Breast epithelium (tissue), 4 donors: ENCODE data around the gene ELMOD2. TPM values are rescaled to one million over a fixed set of nuclear protein-coding genes. Genes with fewer than 3 reads are reported as not detected.
A peak's percentile ranks its signal among the peaks of the same experiment; 100 is the strongest.

Experiments
- DNase-seq, 2 donors: peaks; one replicate each; pipeline ENCODE4 v3.0.0-alpha.2; 2019; ENCODE audit warnings: low spot score in 2 of 2
- H3K27ac ChIP-seq, 2 donors: fragments of 200-600 bp; sonication (generic) in 1 of 2; one replicate each; pipeline ENCODE4 v1.5.1; 2016 to 2019; ENCODE audit warnings: mild to moderate bottlenecking in 1 of 2
- H3K27me3 ChIP-seq, 2 donors: fragments of 200-600 bp; sonication (generic) in 1 of 2; one replicate each; pipeline versions ENCODE4 v1.5.1 to v1.6.0; 2017 to 2019; ENCODE audit warnings: control low read depth in 1 of 2, mild to moderate bottlenecking in 1 of 2
- H3K36me3 ChIP-seq: fragments of 200-600 bp; one replicate; pipeline ENCODE4 v1.5.1; 2019
- H3K4me1 ChIP-seq, 2 donors: fragments of 200-600 bp; sonication (generic); one replicate each; pipeline ENCODE4 v1.5.1; 2016 to 2019; ENCODE audit warnings: control low read depth in 1 of 2
- H3K4me3 ChIP-seq, 3 donors: fragments of 200-600 bp; sonication (generic); 1 replicate in 2 of 3; 2 replicates in 1 of 3; pipeline ENCODE4 v1.5.1; 2016 to 2019; ENCODE audit warnings: mild to moderate bottlenecking in 3 of 3, moderate library complexity in 2 of 3
- H3K9me3 ChIP-seq, 2 donors: fragments of 200-600 bp; sonication (generic) in 1 of 2; one replicate each; pipeline ENCODE4 v1.5.1; 2016 to 2019; ENCODE audit warnings: control low read depth in 1 of 2
- CTCF ChIP-seq, 3 donors: fragments of 450-650 bp; IDR thresholded peaks; one replicate each; pipeline ENCODE4 v1.5.1; 2016 to 2017; ENCODE audit warnings: antibody characterized with exemption in 3 of 3, mild to moderate bottlenecking in 3 of 3, moderate library complexity in 3 of 3
- POLR2A ChIP-seq: fragments of 450-650 bp; IDR thresholded peaks from one replicate; pipeline ENCODE4 v1.6.1; 2016; ENCODE audit warnings: antibody characterized with exemption, mild to moderate bottlenecking, moderate library complexity
- POLR2AphosphoS5 ChIP-seq, 3 donors: sonication (generic); formaldehyde crosslinking; IDR thresholded peaks; one replicate each; pipeline ENCODE4 v1.6.1; 2017; ENCODE audit warnings: antibody characterized with exemption in 3 of 3
- intact Hi-C: fragments of 100-400 bp; cut with DNase I; formaldehyde crosslinking; loops from one replicate; pipeline ENCODE4 v1.15.1; 2023; ENCODE audit warnings: low total_unique reads
- total RNA-seq, 3 donors: library from RNA; depleted of rRNA; stranded (reverse); fragments of >200 nt; gene quantifications; one replicate each; pipeline ENCODE4 v1.1.0, GENCODE V29; 2016

Gene ELMOD2
- total RNA-seq, 3 donors from 2014 or later = 16.7 to 37.8 (median 19.0) TPM

- Histone ChIP-seq H3K27ac (no peak overlapping the region), H3K9me3 (no peaks in the 10 kb centered on the region), H3K36me3 (no peaks in the 10 kb centered on the region), H3K4me3 (peak overlapping the region in 1 of 3 donors; percentile 46), H3K27me3 (peaks cover 0 to 16% of the 10 kb centered on the region in 2 donors), H3K4me1 (no peaks in the 10 kb centered on the region)
- DNase-seq = no peak
- intact Hi-C loops = no loop called here
- TF ChIP-seq POLR2AphosphoS5 (IDR thresholded peaks at IDR 0.05) (no peak), CTCF (IDR thresholded peaks at IDR 0.05) (no peak), POLR2A (no peak)
Measured at GRCh38 chr4:140579278-140579677, 55.3 kb downstream of the ELMOD2 start.

DNA sequence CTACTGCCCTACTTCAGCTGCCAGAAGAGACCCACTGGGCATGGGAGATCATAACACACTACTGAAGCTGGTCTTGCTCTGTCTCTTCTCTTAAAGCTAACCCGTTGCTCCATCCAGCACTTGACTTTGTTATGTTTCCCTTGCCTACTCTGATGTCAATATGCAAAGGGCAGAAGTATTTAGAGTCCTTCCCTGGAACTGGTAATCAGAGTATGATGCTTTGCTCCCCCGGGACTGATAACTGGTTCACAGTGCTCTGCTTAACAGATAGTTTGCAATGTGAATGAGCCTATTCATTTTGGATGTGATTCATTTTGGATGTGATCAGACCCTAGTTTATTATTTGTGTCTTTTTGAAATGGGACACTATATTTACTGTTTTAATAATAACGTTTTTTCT lies 57.1 kb downstream of the ELMOD2 start:
- Histone ChIP-seq H3K4me3 (no peak overlapping the region), H3K9me3 (no peaks in the 10 kb centered on the region), H3K36me3 (no peaks in the 10 kb centered on the region), H3K4me1 (no peaks in the 10 kb centered on the region), H3K27me3 (peaks cover 0 to 16% of the 10 kb centered on the region in 2 donors), H3K27ac (no peak overlapping the region)
- intact Hi-C loops = no loop called here
- TF ChIP-seq POLR2AphosphoS5 (IDR thresholded peaks at IDR 0.05) (no peak), CTCF (IDR thresholded peaks at IDR 0.05) (no peak), POLR2A (no peak)
- no peak for DNase-seq

DNA sequence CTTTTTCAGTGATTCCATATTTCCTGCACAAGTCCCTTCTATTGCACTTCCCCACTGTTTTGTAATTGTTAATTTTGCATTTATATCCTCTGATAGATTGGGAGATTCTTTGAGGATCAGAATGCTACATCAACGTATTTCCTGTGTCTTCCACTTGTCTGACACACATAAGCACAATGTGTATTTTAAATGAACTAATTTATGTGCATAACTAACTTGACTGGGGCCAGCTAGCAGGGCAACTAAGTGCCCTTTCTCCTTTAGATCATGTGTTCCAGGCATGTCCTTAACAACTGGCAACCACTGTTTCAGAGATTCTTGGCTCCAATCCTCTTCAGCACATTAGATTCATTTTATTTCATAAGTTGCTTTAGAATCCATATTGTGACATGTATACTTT lies 60.5 kb downstream of the ELMOD2 start:
- no peak for DNase-seq
- Histone ChIP-seq H3K36me3 (no peaks in the 10 kb centered on the region), H3K27me3 (peaks cover 0 to 5% of the 10 kb centered on the region in 2 donors), H3K9me3 (no peaks in the 10 kb centered on the region), H3K4me1 (no peaks in the 10 kb centered on the region), H3K4me3 (no peak overlapping the region), H3K27ac (no peak overlapping the region)
- TF ChIP-seq CTCF (IDR thresholded peaks at IDR 0.05) (no peak), POLR2A (no peak), POLR2AphosphoS5 (IDR thresholded peaks at IDR 0.05) (no peak)
- intact Hi-C loops = no loop called here

GRCh38 chr4:140595065-140595464 lies 71.1 kb downstream of the ELMOD2 start:
- TF ChIP-seq POLR2A (no peak), POLR2AphosphoS5 (IDR thresholded peaks at IDR 0.05) (no peak), CTCF (IDR thresholded peaks at IDR 0.05) (peak in 2 of 3 donors; percentile 42 to 49)
- intact Hi-C loops = no loop called here
- no peak for DNase-seq

GRCh38 chr4:140600408-140600807 lies 76.4 kb downstream of the ELMOD2 start:
- H3K4me1 ChIP-seq = no peaks in the 10 kb centered on the region
- no peak for TF ChIP-seq CTCF (IDR thresholded peaks at IDR 0.05)
- no peak for TF ChIP-seq POLR2A
- H3K4me3 ChIP-seq = no peak overlapping the region
- no peak overlapping the region for H3K27ac ChIP-seq
- no peak for DNase-seq
- no peaks in the 10 kb centered on the region for H3K27me3 ChIP-seq
- no peaks in the 10 kb centered on the region for H3K9me3 ChIP-seq
- intact Hi-C loops = no loop called here
- no peaks in the 10 kb centered on the region for H3K36me3 ChIP-seq

More at GRCh38 chr4:140595065-140595464, 71.1 kb downstream of the ELMOD2 start:
- Histone ChIP-seq H3K36me3 (no peaks in the 10 kb centered on the region), H3K4me1 (no peaks in the 10 kb centered on the region), H3K27me3 (no peaks in the 10 kb centered on the region), H3K4me3 (no peak overlapping the region), H3K27ac (no peak overlapping the region), H3K9me3 (no peaks in the 10 kb centered on the region)
